CD4-positive, CD25-positive, alpha-beta regulatory T cell (primary cell): Measurements from ENCODE around the gene LIN54. TPM values are rescaled to one million over a fixed set of nuclear protein-coding genes. Genes with fewer than 3 reads are reported as not detected.

ENCODE experiments used
- ATAC-seq, 2 donors: fragments of 150-1000 bp; cut with Tn5 transposase; one replicate each; pipeline ENCODE4 v1.10.0; 2021; ENCODE audit warnings: low read depth in 2 of 2, moderate number of reproducible peaks in 2 of 2, moderate library complexity in 1 of 2
- DNase-seq, 3 donors: peaks; one replicate each; pipeline versions ENCODE4 v3.0.0 to v3.0.0-alpha.2; 2012 to 2022; ENCODE audit warnings: mixed read lengths in 1 of 3
- H3K27ac ChIP-seq: one replicate; pipeline ENCODE4 v1.7.0; 2013; ENCODE audit warnings: mild to moderate bottlenecking, low read length; ENCODE audit not compliant: insufficient read depth, poor library complexity, severe bottlenecking
- H3K27me3 ChIP-seq: one replicate; pipeline ENCODE4 v1.7.0; 2013; ENCODE audit warnings: low read length; ENCODE audit not compliant: control insufficient read depth, insufficient read depth
- H3K36me3 ChIP-seq: one replicate; pipeline ENCODE4 v1.7.0; 2013; ENCODE audit warnings: mild to moderate bottlenecking, low read length, moderate library complexity; ENCODE audit not compliant: control insufficient read depth, insufficient read depth
- H3K4me1 ChIP-seq: 2 replicates; pipeline ENCODE4 v1.7.0; 2013; ENCODE audit warnings: mild to moderate bottlenecking, low read length; ENCODE audit not compliant: insufficient read depth, control insufficient read depth, poor library complexity, severe bottlenecking
- H3K4me3 ChIP-seq: one replicate; pipeline ENCODE4 v1.7.0; 2013; ENCODE audit warnings: low read depth, mild to moderate bottlenecking, low read length, moderate library complexity
- H3K9me3 ChIP-seq, 2 experiments: 1 replicate in 1 of 2; 2 replicates in 1 of 2; pipeline ENCODE4 v1.7.0; 2013; ENCODE audit warnings: low read length in 2 of 2, mild to moderate bottlenecking in 1 of 2, moderate library complexity in 1 of 2; ENCODE audit not compliant: control insufficient read depth in 2 of 2
- H3K27ac Mint-ChIP-seq, 3 donors: one replicate each; pipeline ENCODE4 v1.8.0; 2020 to 2022; ENCODE audit warnings: mild to moderate bottlenecking in 3 of 3, mixed read lengths in 3 of 3, moderate library complexity in 2 of 3
- H3K27me3 Mint-ChIP-seq: one replicate; pipeline ENCODE4 v1.8.0; 2022; ENCODE audit warnings: mild to moderate bottlenecking, mixed read lengths
- H3K36me3 Mint-ChIP-seq: one replicate; pipeline ENCODE4 v1.8.0; 2020; ENCODE audit warnings: mixed read lengths
- H3K4me1 Mint-ChIP-seq, 4 donors: one replicate each; pipeline ENCODE4 v1.8.0; 2020 to 2022; ENCODE audit warnings: mixed read lengths in 4 of 4, mild to moderate bottlenecking in 1 of 4
- H3K4me3 Mint-ChIP-seq, 4 donors: one replicate each; pipeline ENCODE4 v1.8.0; 2020 to 2022; ENCODE audit warnings: mild to moderate bottlenecking in 4 of 4, mixed read lengths in 4 of 4, moderate library complexity in 3 of 4
- H3K9me3 Mint-ChIP-seq, 7 donors: one replicate each; pipeline ENCODE4 v1.8.0; 2020 to 2022; ENCODE audit warnings: mixed read lengths in 7 of 7, mild to moderate bottlenecking in 3 of 7, moderate library complexity in 2 of 7
- polyA plus RNA-seq, 4 donors: library from polyadenylated mRNA; unstranded; fragments of 300-500 nt; fragmentation: Illumina TruSeq; gene quantifications; one replicate each; pipeline ENCODE4 v1.2.3, GENCODE V29; 2021
- total RNA-seq: library from RNA; stranded (reverse); gene quantifications from one replicate; pipeline ENCODE4 v1.2.3, GENCODE V29; 2022

Gene LIN54
- total and polyA plus RNA-seq, 5 donors from 2014 or later, result 9.3 to 13.5 (median 11.0) TPM

DNA sequence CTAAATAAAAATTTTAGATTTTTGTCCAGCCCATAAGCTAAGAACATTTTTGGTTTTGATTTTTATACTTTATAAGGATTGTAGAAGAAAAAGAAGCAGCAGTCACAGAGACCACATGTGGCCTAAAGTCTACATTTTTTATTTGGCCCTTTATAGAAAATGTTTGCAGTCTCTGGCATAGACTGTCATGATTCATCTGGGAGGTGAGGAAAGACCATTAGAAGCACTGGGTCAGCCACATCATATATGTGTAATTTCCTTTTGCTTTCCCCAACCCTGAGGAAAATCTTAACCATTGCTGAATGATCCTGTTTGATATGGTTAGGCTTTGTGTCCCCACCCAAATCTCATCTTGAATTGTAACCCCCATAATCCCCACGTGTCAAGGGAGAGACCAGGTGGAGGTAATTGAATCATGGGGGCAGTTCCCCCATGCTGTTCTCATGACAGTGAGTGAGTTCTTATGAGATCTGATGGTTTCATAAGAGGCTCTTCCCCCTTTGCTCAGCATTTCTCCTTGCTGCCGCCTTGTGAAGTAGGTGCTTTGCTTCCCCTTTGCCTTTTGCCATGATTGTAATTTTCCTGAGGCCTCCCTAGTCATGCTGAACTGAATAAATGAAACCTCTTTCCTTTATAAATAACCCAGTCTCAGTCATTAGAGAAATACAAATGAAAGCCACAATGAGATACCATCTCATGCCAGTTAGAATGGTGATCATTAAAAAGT, 12.3 kb upstream of the LIN54 start:
- Mint-ChIP-seq H3K9me3 (peaks cover 0 to 11% (median 2%) of the 10 kb centered on the region in 7 donors), H3K27ac (no peak overlapping the region), H3K36me3 (no peaks in the 10 kb centered on the region), H3K27me3 (peaks cover 16% of the 10 kb centered on the region), H3K4me3 (no peak overlapping the region), H3K4me1 (peaks cover 0 to 6% (median 0%) of the 10 kb centered on the region in 4 donors)
- H3K27me3 ChIP-seq, result peaks cover 3% of the 10 kb centered on the region
- no peaks in the 10 kb centered on the region for H3K4me1 ChIP-seq
- H3K36me3 ChIP-seq, result no peaks in the 10 kb centered on the region
- H3K27ac ChIP-seq, result no peak overlapping the region
- no peak for DNase-seq
- no peak for ATAC-seq
- no peak overlapping the region for H3K4me3 ChIP-seq
- peaks cover 0 to 5% of the 10 kb centered on the region in 2 experiments for H3K9me3 ChIP-seq

DNA sequence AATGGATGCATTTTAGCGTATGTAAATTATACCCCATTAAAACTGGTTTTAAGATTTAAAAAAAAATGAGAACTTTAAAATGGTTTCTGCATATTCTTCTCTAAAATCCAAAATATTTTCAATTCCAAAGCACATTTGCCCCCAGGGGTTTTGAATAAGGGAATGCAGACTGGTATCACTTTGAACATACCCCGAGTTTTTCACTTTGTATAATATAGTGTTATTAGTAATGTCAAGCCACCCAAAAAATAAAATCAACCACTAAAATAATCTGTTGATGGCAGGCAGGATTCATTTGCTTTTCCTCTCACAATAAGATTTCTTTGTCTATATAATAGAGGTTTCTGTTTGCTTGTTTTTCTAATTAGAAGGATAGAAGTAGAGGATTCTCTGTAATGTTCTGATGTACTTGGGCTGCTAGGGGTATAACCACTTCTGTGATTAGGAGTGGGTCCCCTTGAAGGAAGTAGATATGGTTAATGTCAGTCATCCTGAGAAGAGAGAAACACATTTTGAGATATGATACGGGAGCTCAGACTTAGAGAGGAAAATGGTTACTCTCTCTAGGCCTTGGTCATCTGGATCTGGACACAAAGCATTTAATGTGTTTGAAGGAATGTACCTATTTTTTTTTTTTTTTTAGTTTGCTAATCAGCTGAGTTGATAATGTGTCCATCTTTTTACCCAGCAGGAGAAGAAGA, 9.3 kb upstream of the LIN54 start:
- ATAC-seq (no peak), DNase-seq (no peak)
- H3K27ac Mint-ChIP-seq, result no peak overlapping the region
- Histone ChIP-seq H3K4me1 (no peaks in the 10 kb centered on the region), H3K27ac (no peak overlapping the region), H3K36me3 (no peaks in the 10 kb centered on the region), H3K4me3 (no peak overlapping the region), H3K27me3 (peaks cover 3% of the 10 kb centered on the region), H3K9me3 (peaks cover 0 to 5% of the 10 kb centered on the region in 2 experiments)
- H3K27me3 Mint-ChIP-seq, result peaks cover 9% of the 10 kb centered on the region
- peaks cover 0 to 6% (median 0%) of the 10 kb centered on the region in 4 donors for H3K4me1 Mint-ChIP-seq
- H3K9me3 Mint-ChIP-seq, result peaks cover 0 to 5% (median 1%) of the 10 kb centered on the region in 7 donors
- no peaks in the 10 kb centered on the region for H3K36me3 Mint-ChIP-seq
- peak overlapping the region in 1 of 4 donors; percentile 27 for H3K4me3 Mint-ChIP-seq

DNA sequence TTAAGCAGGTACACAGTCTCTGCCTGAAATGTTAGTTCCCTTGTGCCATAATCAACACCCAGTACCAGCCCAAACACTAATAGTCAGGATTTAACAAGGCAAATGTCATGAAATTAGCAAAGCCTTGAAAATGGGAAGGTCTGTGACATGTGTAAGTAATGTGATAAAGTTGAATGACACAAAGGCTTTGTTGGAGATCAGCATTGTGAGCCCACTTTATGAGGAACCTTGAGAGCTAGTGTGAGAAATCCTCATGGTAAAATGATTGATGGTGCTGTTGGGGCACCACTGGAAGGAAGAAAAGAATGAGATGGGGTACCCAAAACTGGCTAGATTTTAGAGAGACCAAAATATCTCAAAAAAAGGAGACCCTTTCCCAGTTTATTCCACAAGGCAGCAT, 3.3 kb upstream of the LIN54 start:
- Histone ChIP-seq H3K36me3 (no peaks in the 10 kb centered on the region), H3K9me3 (no peaks in the 10 kb centered on the region), H3K4me1 (peaks cover 27% of the 10 kb centered on the region), H3K27ac (no peak overlapping the region), H3K27me3 (no peaks in the 10 kb centered on the region), H3K4me3 (peak overlapping the region; percentile 97)
- Mint-ChIP-seq H3K27ac (peak overlapping the region in 2 of 3 donors; percentile 17 to 92), H3K9me3 (no peaks in the 10 kb centered on the region), H3K4me1 (peaks cover 28 to 40% (median 35%) of the 10 kb centered on the region in 4 donors), H3K36me3 (no peaks in the 10 kb centered on the region), H3K27me3 (peaks cover 16% of the 10 kb centered on the region), H3K4me3 (peak overlapping the region in 3 of 4 donors; percentile 91 to 96 (median 95))
- ATAC-seq (no peak), DNase-seq (no peak)

DNA sequence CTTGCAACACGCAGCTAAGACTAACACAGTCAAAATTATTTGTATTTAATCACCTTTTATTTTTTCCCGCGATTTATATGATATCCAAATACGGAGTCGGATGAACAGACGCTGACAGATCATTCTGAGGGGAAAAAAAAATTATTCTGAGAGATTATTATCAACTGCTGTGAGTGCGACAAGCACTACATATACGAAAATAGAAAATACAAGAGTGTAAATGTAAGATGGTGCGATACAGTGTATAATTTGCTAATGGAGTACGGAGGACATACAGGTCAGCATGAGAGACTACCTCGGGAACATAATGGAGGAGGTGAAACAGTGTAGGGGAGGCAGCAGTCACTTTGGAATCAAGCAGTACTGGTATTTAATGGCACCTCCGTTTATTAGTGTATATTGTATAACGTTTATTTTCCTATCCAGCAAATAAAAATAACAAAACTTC, 2.8 kb upstream of the LIN54 start:
- no peaks in the 10 kb centered on the region for H3K9me3 Mint-ChIP-seq
- H3K36me3 Mint-ChIP-seq, result no peaks in the 10 kb centered on the region
- peaks cover 28 to 41% (median 39%) of the 10 kb centered on the region in 4 donors for H3K4me1 Mint-ChIP-seq
- peak overlapping the region; percentile 81 to 93 (median 92) for H3K27ac Mint-ChIP-seq
- Histone ChIP-seq H3K4me1 (peaks cover 27% of the 10 kb centered on the region), H3K27ac (peak overlapping the region; percentile 91), H3K36me3 (no peaks in the 10 kb centered on the region), H3K4me3 (peak overlapping the region; percentile 97), H3K27me3 (no peaks in the 10 kb centered on the region), H3K9me3 (no peaks in the 10 kb centered on the region)
- H3K27me3 Mint-ChIP-seq, result peaks cover 16% of the 10 kb centered on the region
- peak overlapping the region; percentile 91 to 96 (median 94) for H3K4me3 Mint-ChIP-seq
- ATAC-seq, result no peak
- no peak for DNase-seq

DNA sequence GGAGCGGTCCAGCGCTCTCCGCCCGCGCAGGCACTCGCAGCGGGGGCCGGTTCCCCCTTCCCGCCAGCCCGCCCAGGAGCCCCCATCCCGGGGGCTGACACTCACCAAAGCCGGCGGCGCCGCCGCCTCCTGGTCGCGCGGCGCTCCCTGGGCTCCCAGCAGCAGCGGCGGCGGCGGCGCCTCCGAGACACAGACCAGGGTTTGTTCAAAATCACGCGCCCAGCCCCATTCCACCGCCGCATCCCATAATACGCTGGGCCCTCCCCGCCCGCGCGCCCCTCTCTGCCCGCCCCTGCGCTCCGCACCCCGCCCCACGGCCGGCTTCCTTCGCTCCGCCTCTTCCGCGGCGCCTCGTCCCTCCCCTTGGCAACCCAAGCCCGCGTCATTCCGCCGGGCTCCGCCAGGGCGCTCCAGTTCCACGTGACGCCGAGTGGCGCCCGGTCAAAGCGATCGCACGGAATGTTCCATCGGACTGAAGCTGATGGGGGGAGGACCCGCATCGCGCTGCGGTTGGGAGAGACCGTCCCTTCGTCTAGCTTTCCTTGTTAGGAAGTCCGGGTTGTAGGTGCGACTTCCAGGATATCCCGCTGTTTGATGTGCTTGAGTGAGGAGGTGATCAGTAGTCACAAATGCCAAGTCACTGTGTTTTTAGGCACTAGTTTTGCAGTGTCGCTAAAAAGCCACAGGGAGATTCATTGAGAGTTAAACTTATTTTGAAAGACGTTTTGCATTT, 2.2 kb upstream of the LIN54 start:
- peaks cover 27% of the 10 kb centered on the region for H3K4me1 ChIP-seq
- H3K36me3 Mint-ChIP-seq, result no peaks in the 10 kb centered on the region
- ATAC-seq (peak; percentile 87 to 91), DNase-seq (peak; percentile 95 to 98 (median 97))
- H3K27ac Mint-ChIP-seq, result peak overlapping the region; percentile 81 to 93 (median 92)
- H3K27me3 ChIP-seq, result no peaks in the 10 kb centered on the region
- peaks cover 31 to 47% (median 42%) of the 10 kb centered on the region in 4 donors for H3K4me1 Mint-ChIP-seq
- peak overlapping the region; percentile 97 for H3K4me3 ChIP-seq
- no peaks in the 10 kb centered on the region for H3K36me3 ChIP-seq
- no peaks in the 10 kb centered on the region for H3K9me3 ChIP-seq
- H3K9me3 Mint-ChIP-seq, result no peaks in the 10 kb centered on the region
- H3K4me3 Mint-ChIP-seq, result peak overlapping the region; percentile 91 to 96 (median 94)
- peak overlapping the region; percentile 91 for H3K27ac ChIP-seq
- H3K27me3 Mint-ChIP-seq, result peaks cover 16% of the 10 kb centered on the region

DNA sequence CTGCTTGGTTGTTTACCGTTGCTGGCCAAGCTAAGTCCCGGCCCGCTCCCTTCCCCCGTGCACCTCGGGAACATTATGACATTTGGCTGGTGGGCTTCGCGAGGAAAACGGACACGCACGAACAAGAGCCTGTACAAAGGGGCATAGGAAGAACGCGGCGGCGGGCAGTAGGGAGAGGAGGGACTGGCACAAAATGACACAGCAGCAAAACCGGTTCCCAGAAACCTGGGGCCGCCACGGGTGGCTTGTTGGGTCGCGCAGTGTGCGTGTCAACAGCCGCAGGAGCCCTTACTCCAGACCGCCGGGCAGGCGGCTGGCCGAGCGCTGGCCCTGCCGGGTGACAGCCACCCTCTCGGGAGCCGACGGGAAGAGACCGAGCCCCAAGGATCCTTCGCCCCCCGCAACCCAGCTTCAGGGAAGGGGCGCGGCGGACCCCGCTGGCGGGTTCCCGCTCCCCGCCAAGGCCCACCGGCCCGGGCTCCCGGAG, 1.6 kb upstream of the LIN54 start:
- no peaks in the 10 kb centered on the region for H3K9me3 Mint-ChIP-seq
- H3K27ac Mint-ChIP-seq, result peak overlapping the region in 2 of 3 donors; percentile 92 to 98
- H3K4me1 Mint-ChIP-seq, result peaks cover 35 to 54% (median 49%) of the 10 kb centered on the region in 4 donors
- Histone ChIP-seq H3K9me3 (no peaks in the 10 kb centered on the region), H3K4me3 (peak overlapping the region; percentile 90), H3K27ac (peak overlapping the region; percentile 91), H3K27me3 (no peaks in the 10 kb centered on the region), H3K4me1 (peaks cover 27% of the 10 kb centered on the region), H3K36me3 (no peaks in the 10 kb centered on the region)
- H3K36me3 Mint-ChIP-seq, result no peaks in the 10 kb centered on the region
- ATAC-seq (no peak), DNase-seq (peak in 1 of 3 donors; percentile 36)
- H3K27me3 Mint-ChIP-seq, result peaks cover 16% of the 10 kb centered on the region
- H3K4me3 Mint-ChIP-seq, result peak overlapping the region; percentile 95 to 100 (median 96)

DNA sequence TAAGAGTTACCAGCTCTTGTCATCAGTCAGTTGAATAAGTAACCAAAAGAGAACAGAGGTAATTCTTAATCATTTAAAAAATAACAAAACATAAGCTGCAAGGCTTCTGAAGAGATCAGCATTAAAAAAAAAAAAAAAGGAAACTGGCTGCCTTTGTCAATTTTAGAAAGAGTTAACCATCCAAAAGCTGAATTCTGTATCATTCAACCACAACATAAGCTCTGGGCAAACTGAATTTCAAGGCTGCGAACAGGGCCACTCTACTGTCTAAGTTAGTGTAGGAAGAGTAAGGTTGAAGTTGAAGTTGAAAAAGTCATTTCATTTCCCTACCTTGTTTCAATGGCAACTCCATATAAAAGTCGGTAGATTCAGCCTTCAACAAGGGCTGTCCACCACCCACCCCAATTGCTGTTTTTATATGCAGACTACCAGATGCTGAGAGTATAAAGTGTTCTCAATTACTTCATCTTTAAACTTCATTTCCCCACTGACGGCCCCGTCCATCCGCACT, 1.1 kb upstream of the LIN54 start:
- Histone ChIP-seq H3K9me3 (no peaks in the 10 kb centered on the region), H3K4me3 (peak overlapping the region; percentile 90), H3K4me1 (peaks cover 27% of the 10 kb centered on the region), H3K36me3 (no peaks in the 10 kb centered on the region), H3K27ac (peak overlapping the region; percentile 91), H3K27me3 (no peaks in the 10 kb centered on the region)
- H3K4me3 Mint-ChIP-seq, result peak overlapping the region; percentile 95 to 100 (median 96)
- ATAC-seq, result no peak
- H3K36me3 Mint-ChIP-seq, result no peaks in the 10 kb centered on the region
- H3K27ac Mint-ChIP-seq, result peak overlapping the region; percentile 74 to 98 (median 92)
- no peak for DNase-seq
- peaks cover 35 to 55% (median 49%) of the 10 kb centered on the region in 4 donors for H3K4me1 Mint-ChIP-seq
- peaks cover 16% of the 10 kb centered on the region for H3K27me3 Mint-ChIP-seq
- H3K9me3 Mint-ChIP-seq, result no peaks in the 10 kb centered on the region
